ENCODE measurements around the gene NOTCH1.

The NOTCH1 gene

GRCh38 chr9:136572828-136573625, 27.2 kb upstream of the NOTCH1 start:
- no peak for TF ChIP-seq CTCF (IDR thresholded peaks at IDR 0.05)

- TF ChIP-seq CTCF (IDR thresholded peaks at IDR 0.05): no peak
Measured at GRCh38 chr9:136572003-136572827, 26.4 kb upstream of the NOTCH1 start.

- no peak for TF ChIP-seq CTCF (IDR thresholded peaks at IDR 0.05)
Measured at GRCh38 chr9:136571531-136571930, 25.7 kb upstream of the NOTCH1 start.

GRCh38 chr9:136570916-136571315, 25.1 kb upstream of the NOTCH1 start:
- no peak for TF ChIP-seq CTCF (IDR thresholded peaks at IDR 0.05)

- TF ChIP-seq CTCF (IDR thresholded peaks at IDR 0.05): no peak
Measured at GRCh38 chr9:136570191-136570845, 24.5 kb upstream of the NOTCH1 start.

GRCh38 chr9:136569526-136570148, 23.8 kb upstream of the NOTCH1 start:
- no peak for TF ChIP-seq CTCF (IDR thresholded peaks at IDR 0.05)
